GM13976 (cell line): ENCODE results near the gene TM7SF3.

Experiments used
- DNase-seq: peaks from one replicate; pipeline ENCODE4 v3.0.0; 2012; ENCODE audit warnings: low spot score
- in situ Hi-C: fragments of 300-500 bp; cut with MboI; formaldehyde crosslinking; loops from one replicate; pipeline ENCODE4 v1.12.0; 2022; ENCODE audit warnings: low sequenced_read_pairs, mixed read lengths, inconsistent platforms; ENCODE audit not compliant: unreplicated experiment
- TF ChIP-seq, protein P1 (sequence below): IDR thresholded peaks from 2 replicates; pipeline ENCODE4 v1.5.1; 2012; ENCODE audit warnings: borderline replicate concordance, mild to moderate bottlenecking; ENCODE audit not compliant: insufficient read depth; ENCODE audit errors: extremely low read depth, missing control alignments, control extremely low read depth

Gene TM7SF3

DNA sequence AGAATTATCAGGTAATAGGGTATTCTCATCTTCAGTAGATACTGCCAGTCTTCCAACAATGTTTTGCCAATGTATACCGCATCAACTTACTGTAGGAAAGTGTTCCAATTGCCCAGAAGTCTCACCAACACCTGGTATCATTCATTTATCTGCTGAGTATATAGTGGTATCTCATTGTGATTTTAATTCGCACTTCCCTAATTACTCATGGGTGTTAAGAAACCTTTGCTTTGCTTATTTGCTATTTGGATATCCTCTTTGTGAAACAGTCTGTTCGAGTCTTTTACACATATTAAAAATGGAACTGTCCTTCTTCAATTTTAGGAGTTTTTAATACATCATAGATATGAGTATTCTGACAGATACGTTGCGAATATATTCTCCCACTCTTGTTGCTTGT, 6.1 kb downstream of the TM7SF3 start:
- DNase-seq: no peak
- TF ChIP-seq, protein P1, sequence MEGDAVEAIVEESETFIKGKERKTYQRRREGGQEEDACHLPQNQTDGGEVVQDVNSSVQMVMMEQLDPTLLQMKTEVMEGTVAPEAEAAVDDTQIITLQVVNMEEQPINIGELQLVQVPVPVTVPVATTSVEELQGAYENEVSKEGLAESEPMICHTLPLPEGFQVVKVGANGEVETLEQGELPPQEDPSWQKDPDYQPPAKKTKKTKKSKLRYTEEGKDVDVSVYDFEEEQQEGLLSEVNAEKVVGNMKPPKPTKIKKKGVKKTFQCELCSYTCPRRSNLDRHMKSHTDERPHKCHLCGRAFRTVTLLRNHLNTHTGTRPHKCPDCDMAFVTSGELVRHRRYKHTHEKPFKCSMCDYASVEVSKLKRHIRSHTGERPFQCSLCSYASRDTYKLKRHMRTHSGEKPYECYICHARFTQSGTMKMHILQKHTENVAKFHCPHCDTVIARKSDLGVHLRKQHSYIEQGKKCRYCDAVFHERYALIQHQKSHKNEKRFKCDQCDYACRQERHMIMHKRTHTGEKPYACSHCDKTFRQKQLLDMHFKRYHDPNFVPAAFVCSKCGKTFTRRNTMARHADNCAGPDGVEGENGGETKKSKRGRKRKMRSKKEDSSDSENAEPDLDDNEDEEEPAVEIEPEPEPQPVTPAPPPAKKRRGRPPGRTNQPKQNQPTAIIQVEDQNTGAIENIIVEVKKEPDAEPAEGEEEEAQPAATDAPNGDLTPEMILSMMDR: no peak
- in situ Hi-C loops: no loop called here

GRCh38 chr12:27006797-27007467, 7.3 kb downstream of the TM7SF3 start:
- no peak for DNase-seq
- in situ Hi-C loops: no loop called here
- TF ChIP-seq, protein P1: no peak

- no peak for DNase-seq
- TF ChIP-seq, protein P1: no peak
- in situ Hi-C loops: no loop called here
These were observed 8.7 kb downstream of the TM7SF3 start for GRCh38 chr12:27005495-27005894.

DNA sequence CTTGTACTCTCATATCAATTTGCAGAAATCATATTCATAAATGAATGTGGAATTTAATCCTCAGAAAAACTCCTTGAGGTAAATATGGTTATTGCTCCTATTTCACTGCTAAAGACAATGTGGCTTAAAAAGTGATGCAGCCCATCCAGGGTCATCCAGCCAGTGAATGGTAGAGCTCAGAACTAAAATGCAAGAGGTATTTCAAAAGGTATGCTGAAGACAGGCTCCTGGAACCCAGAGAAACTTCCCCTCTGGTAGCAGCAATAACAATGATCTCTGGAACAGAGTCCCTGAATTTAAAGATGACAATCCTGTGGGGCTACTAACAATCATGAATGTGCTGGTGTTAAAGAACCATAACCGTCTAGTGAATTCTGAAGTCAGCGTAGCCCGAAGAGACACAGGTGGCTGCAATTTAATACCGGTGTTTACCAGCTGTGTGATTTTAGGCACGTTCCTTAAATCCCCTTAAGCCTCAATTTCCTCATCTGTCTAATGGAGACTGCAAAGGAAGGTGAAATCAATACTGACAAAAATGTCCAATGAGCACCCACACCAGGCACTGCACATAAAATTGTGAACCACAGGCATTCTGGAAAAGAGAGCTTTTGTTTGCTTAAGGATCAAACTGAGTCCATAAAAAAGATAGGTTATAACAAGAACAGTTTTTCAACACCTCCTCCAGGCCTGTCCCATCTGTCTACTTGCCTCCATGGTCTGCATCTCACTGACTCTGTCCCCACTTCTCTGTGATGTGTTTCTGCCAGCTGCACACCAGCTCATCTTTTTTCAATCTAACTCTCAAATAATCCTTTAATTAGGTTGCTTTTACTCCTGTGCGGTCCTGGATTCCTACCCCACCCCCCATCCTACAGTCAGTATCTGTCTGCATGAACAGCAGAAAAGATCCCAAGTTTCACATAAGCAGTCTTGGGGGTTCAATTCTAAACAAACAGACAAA, 10.5 kb downstream of the TM7SF3 start:
- TF ChIP-seq, protein P1: no peak
- in situ Hi-C loops: no loop called here
- DNase-seq: no peak

- DNase-seq: no peak
- in situ Hi-C loops: no loop called here
- TF ChIP-seq, protein P1: no peak
These were observed 12.0 kb downstream of the TM7SF3 start for GRCh38 chr12:27002141-27002540.

DNA sequence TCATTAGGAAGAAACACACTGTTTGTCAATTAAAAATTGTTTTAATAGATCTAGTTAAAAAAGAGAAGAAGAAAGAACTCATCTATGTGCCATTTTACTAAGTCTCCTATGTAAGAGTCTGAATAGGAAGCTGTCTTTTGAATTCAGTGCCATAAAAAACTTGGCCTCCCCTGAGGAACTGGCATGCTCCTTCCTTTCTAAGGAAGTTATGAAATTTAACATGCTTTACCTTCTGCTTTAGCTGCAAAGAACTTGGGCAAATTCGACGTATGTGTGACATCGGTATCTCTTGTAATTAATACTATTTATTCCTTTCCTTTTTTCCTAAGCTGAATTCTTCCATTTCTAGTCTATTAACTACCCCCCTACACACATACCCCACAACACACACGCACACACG, 12.5 kb downstream of the TM7SF3 start:
- TF ChIP-seq, protein P1: no peak
- in situ Hi-C loops: no loop called here
- DNase-seq: no peak
